Inflammatory macrophage treated with lipopolysaccharide for 1 hour (primary cell): ENCODE data around the gene THSD7A.

Source experiments
- DNase-seq, 2 donors: peaks; one replicate each; pipeline ENCODE4 v3.0.0-alpha.2; 2020 to 2022

Gene THSD7A

DNA sequence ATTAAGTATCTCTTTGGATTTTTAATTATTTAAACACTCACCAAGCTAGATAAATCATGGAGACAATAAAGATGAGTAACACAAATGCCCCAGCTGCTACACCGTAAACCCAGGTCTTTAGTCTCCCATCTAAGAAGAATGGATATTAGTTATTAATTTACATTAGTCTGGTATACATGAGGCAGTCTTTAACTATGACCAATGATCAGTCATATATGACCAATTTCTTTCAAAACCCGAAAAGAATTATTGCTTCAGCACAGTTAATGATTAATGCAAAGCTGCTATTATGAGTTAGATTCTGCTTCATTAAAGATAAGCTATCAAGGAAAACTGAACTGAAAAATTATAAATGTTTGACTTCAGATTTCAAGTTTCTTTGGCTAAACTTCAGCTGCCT is 455.5 kb downstream of the THSD7A start:
- no peak for DNase-seq

DNA sequence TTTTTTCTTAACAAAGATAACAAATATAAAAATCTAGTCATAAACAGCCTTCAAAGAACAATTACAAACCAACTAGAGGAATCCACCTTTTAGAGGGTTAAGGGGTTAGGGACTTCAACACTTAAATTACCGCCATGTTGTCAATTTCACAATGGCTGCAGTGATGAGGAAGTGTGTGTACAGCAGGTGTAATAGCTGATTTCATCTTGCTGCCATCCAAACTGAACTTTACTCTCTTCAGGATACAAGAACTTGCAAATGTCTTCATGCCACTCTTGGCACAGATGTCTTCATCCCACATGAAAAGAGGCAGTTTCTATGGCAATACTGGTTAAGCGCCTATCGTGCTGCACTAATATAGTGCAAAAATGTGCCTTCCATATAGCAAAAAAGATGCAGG is 457.4 kb downstream of the THSD7A start:
- DNase-seq = no peak

DNA sequence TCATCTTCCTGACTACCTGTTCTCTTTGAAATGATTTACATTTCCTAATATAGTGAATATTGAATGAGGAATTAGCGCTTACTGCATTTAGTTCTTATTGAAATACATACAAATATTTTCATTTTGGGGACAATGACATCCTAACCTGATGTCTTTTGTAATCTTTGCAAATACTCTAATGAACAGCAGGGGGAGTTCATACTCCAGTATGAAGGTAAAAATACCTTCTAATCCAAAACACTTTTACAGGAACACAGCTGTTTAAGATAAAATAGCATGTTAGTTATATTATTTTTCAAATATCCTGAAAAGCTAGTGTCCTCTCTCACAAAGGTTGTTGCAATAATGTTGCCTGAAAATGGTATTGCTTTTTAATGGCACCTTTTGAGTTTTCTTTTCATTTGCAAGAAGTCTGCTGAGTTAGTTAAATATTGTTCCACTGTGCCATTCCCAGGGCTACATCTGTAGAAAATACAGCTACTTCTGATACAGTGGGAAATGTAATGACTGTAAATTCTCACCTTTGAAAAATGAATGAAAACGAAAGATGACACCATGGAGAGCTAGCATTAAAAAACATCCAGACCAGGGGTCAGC is 458.4 kb downstream of the THSD7A start:
- peak in 1 of 2 donors; percentile 11 for DNase-seq

DNA sequence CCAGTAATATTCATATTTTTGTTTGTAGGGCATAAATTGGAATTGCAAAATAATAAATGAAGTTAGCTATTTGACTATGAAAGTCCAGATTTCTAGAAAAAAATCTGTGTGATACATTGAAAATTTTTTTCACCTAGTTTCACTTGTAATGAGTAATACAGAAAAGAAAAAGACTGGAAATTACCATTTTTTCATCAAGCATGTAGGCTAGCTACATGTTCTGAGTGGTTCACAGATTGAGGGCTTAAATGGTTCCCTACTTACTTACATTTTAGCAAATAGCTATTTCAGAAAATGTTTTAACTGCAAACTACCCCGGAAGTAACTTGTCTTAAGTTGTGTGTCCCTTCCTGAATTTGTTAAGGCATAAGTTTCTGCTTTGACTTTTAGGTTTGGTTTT is 462.3 kb downstream of the THSD7A start:
- no peak for DNase-seq

- DNase-seq = no peak
Measured at GRCh38 chr7:11366118-11366517, 465.9 kb downstream of the THSD7A start.

DNA sequence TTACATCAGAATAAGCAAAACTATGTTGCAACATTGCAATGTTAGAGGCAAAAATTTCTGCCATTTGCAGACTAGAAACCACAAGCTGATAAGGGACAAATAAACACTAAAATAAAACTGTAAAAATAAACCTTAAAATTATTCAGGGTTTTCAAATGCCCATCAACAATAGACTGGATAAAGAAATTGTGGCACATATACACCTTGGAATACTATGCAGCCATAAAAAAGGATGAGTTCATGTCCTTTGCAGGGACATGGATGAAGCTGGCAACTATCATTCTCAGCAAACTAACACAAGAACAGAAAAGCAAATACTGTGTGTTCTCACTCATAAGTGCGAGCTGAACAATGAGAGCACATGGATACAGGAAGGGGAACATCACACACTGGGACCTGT is 473.4 kb downstream of the THSD7A start:
- no peak for DNase-seq

DNA sequence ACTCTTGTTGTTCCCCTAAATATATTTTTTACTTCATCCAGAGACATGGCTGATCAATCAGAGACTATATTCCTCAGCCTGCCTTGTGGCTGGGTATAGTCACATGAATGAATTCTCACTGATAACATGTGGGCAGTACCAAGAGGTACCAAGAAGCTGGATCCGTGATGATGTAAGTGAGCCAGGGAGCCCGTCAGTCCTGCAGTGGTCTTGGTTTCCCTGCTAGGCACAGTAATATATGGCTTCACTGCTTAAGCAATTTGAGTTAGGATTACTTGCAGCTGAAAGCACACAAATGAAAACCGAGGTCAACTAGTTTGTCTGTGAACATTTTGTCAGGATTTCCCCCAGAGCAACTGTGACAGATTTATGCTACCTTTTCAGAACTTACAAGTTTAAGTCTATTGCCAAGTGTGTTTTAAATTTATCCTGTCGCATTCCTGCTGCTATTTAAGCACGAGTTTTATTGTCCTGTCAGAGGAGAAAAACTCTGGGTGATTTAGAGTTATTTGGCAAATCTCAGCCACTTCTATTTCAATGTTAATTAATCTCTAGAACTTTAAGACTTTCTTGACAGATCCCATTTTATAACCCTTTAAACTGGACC is 476.5 kb downstream of the THSD7A start:
- no peak for DNase-seq

- DNase-seq = no peak
Measured at GRCh38 chr7:11346302-11346701, 485.7 kb downstream of the THSD7A start.

- DNase-seq = no peak
Measured at GRCh38 chr7:11345621-11346020, 486.4 kb downstream of the THSD7A start.

DNA sequence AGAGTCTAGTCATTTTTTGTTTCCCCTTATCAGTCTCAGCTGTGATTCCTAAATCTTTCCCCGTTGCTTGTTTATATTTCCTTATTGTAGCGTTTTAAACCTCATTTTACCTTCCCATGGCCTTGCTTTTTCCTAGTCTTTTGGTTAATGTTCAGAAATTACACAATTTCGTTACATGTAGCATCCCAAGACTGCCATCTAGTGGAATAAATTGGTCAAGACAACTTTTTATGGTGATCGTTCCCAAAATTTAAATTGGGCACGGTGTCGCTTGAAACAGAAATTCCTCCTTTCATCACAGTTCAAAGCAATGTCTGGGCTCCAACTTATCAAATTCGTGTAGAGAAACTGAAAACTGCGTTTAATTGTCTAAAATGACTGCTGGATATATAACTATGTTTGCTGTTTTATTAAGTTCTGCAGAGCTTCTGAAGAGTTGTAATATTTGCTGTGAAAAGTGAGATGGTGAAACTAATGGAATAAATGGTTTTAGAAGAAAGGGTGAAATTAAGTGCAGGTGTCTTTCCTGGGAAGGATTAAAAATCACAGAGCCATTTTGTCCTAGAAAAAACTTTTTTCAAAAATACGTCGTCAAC is 488.1 kb downstream of the THSD7A start:
- peak; percentile 38 to 88 for DNase-seq

DNA sequence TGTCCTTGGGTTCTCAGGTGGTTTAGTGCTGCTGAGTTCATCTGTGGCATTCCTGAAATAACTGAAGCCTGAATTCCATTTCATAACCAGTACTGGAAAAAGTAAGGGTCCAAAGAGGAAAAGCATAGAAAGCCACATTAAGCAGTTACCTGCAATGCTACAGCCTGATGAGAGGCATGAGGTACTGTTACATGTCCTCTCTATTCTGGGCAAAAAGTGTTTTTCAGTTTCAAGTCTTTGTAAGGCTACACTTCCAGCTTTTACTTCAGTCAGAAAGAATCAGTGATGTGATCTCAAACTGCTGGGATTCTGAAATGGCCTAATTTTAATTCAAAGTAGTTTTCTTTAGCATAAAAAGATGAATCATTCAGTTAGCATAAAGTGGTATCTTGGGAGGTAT is 488.9 kb downstream of the THSD7A start:
- no peak for DNase-seq

DNA sequence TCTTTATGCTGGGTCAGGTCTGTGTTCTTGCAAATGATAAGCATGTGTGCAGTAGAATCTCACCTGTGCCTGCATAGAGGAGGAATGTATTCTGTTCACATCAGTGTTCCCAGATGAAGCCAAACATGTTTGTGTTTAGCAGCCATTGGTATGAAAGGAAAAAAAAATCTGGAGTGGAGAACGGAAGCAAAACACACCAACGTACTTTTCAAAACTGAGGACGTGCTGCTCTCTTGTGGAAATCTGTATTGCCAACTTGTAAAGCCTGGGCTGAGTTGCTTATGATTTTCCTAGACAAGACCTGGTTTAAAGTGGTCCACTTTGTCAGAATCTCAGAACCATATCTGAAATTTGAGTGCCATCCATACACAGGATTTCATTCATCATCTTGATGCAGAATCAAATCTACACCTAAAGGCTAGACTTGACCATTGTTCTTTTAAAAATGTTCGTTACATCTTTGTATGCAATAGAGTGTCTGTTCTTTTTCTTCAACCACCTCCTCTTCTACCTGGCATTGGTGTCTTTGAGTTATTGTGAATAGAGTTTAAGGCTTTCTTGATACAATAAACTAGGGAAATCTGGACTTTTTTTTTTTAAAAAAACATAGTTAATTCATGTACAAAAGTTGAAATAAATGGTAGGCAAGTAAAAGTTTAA is 490.6 kb downstream of the THSD7A start:
- peak in 1 of 2 donors; percentile 31 for DNase-seq

DNA sequence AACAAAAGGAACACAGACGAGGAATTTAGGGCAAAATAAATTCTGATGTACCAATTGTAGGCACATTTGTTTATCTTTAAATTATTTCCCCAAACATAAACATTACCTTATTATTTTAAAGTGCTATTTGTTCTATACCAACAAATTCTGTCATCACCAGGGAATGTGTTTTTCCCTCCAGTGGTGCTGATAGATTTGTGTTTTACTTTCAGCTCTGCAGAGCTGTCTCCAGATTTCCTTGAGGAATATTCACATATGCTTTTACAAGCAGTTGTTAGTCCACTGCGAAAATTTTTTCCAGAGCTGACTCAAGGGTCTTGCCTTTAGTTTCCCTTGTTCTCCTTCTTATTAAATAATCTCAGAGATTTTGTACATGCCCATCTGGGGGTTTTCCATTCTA is 495.6 kb downstream of the THSD7A start:
- no peak for DNase-seq

GRCh38 chr7:11335947-11336346 is 496.1 kb downstream of the THSD7A start:
- no peak for DNase-seq

DNA sequence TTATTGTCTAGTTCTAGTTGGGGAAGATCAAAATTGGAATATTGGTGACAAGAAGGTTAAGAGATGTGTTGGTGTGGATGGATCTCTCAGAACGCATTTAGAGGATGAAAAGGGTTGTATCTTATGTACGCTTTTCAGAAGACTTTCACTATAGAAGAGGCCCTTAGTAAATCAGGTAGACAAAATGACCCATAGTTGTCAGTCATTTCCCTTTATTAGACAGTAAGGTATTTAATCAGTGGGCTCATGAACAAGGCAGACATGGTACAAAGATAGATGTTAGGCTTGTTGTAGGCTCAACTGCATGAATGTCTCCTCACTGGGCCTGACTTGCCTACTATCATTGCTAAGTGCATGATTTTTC is 499.2 kb downstream of the THSD7A start:
- no peak for DNase-seq

- DNase-seq = no peak
Measured at GRCh38 chr7:11332186-11332864, 499.7 kb downstream of the THSD7A start.

DNA sequence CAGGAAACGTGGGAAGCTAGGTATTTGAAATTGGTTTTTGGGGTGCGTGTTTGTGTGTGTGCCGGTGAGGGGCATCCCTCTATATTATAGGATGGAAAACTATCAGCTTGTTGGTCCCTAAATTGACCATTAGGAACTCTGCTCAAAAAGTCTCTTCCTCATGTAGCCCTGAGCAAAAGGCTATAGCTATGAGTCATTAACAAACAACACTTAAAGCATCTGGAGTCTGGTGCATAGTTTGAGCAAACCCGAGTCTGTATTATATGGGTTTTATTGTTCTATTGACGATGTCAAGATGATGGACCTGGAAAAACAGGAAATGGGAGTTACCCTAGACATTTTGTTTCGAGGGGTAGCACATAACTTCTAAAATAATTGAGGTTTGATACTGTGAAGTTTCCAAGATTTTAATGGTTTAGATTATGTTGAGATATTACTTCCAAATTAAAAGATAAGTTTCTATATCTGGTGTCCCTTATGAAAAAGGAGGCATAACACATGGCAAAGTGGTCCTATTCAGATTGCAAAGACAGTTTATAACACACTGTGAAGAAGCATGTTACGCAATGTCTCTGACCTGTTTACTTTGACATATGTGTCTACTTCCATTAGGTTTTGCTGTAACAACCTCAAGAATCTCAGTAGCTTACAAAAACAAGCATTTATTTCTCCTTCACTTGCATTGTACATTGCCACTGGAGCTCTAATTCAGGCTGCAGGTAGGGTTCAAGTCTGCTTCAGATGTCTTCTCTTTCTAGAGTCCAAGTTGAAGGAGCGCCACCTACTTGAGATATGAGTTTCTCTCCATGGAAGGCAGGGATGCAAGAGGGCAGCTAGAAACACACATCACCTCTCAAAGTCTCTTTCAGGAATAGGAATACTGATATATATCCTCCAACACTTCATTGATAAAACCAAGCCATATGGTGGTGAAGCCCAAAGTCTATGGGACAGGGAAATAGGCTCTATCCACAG is 500.6 kb downstream of the THSD7A start:
- no peak for DNase-seq

DNA sequence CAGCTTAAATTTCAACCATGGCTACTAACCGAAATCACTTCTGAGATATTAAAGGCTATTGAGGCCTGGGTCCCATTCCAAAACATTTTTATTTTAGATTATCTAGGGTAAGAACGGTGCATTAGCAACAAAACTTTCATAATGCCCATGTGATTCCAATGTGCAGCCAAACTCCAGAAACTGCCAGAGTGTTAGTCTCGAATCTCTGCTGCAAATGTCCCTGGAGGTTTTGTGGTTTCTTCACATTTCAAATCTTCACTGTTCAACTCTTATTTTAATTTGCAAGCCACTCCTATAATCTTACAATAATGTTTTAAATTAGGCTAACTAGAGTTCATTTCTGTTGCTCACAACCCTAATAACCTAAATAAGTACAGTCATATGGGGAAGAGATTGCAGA is 501.3 kb downstream of the THSD7A start:
- no peak for DNase-seq

DNA sequence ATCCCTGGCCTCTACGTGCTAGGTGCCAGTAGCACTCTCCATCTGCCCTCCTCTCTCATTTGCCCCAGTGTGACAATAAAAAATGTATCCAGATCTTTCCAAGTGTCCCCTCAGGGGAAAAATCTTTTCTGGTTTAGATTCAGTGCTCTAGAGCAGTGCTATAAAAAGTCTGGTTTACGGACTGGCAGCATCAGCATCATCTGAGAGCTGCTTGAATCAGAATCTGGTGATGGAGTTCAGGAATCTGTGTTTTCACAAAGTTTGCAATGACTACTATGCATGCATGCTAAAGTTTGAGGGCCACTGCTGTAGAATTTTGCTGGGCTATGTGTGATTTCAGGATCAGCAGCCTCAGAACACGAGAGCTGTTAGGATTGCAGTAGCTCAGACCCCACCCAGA is 501.8 kb downstream of the THSD7A start:
- no peak for DNase-seq

- no peak for DNase-seq
Measured at GRCh38 chr7:11329626-11330025, 502.4 kb downstream of the THSD7A start.

GRCh38 chr7:11328309-11328708 is 503.7 kb downstream of the THSD7A start:
- no peak for DNase-seq

DNA sequence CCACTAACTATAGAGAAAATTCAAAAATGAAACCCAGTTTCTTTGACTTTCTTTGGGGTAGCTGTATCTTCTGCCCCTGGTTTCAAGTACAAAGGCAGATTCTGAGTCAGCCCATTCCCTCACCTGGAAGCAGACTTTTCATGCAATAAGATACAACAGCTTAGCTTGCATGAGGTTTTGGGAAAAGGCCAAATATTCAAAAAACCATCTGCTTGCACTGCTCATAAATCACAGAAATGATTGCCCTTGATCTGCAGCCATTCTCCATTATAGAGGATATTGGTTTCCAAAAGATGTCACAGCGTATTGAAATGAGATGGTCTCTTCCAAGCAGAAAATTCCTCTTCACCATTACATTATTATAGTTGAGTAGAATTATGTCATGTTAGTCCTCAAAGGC is 504.4 kb downstream of the THSD7A start:
- DNase-seq = no peak
